Kasumi-1 (cell line): ENCODE measurements around the gene EHBP1L1.

Experiments used
- DNase-seq, 2 experiments: peaks; one replicate each; lab custom pipeline; 2025; lab: John Stamatoyannopoulos, UW

The EHBP1L1 gene

DNA sequence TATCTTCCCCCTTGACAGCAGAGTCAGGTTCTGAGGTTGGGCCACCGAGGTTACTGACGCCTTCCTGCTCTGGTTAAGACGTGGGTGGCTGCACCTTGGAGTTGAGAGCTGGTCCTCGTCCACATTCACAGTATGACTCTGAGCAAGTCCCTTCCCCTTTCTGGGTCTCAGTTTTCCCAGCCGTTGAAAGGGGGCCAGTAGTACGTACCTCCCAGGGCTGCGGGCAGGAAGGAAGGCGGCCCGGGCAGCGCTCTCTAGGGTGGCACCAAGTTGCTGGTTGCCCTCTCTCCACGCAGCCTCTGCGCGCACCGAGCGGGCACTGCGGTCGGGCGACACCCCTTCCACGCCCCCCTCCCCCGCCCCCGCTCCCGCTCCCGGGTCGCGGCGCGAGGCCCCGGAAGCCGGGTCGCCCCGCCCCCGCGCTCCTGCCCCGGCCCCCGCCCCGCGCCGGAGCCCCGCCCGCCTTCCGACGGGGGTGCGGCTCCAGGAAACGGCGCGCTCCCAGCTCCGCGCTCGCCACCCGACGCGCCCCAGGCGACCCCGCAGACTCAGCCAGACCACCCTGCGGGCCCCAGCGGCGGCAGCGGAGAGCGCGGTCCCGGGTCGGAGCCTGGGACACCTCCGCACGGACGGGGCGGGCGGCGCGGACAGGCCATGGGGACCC is at the start of gene EHBP1L1:
EHBP1L1 (plus strand) TSS at position 486 of the 664 bp plus-strand sequence. CDS start 250 bp downstream, outside the sequence.
- peak; percentile 68 to 69 for DNase-seq

DNA sequence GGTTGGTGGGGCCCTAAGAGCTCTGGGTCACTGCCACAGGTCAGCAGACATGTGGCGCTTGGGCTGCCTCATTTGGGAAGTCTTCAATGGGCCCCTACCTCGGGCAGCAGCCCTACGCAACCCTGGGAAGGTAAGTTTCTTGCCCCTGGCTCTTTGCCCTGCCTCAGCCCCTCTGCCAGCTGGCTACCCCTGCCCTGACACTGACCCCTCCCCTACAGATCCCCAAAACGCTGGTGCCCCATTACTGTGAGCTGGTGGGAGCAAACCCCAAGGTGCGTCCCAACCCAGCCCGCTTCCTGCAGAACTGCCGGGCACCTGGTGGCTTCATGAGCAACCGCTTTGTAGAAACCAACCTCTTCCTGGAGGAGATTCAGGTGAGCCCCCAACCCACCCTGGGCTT is 49.1 kb upstream of the EHBP1L1 start:
- DNase-seq, result no peak

- no peak for DNase-seq
Observed at GRCh38 chr11:65528819-65529350, 47.0 kb upstream of the EHBP1L1 start.

DNA sequence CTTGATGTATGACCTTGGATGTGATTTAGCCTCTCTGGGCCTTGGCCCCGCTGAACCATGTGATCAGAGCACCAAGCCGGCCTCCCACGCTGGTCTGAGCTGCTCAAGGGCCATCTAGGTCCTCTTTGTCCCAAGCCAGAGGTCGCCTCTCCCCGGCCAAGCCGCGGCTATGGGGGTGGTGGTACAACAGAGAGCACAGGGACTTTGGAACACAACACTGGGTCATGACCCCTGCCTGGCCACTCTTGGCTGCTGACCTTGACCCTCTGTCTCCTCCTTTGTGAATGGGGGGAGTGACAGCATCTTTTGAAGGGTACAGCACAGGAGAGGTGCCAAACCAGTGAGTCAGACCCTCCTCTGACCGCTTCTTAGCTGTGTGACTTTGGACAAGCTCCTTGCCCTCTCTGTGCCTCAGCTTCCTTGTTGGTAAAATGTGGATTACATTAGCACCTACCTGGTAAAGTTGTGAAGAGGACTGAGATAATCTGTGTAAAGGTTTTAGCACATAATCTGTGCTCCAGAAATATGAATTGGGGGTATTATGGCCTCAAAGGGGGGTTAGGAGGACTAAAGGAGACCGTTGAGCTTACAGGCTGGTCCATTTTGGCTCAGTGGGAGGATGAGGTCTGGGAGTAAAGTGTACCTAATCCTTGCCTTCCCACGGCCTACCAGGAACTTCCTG is 46.2 kb upstream of the EHBP1L1 start:
- DNase-seq, result no peak

- peak in 1 of 2 experiments; percentile 46 for DNase-seq
Observed at GRCh38 chr11:65530157-65530496, 45.7 kb upstream of the EHBP1L1 start.

GRCh38 chr11:65532388-65533064 is 43.3 kb upstream of the EHBP1L1 start:
- no peak for DNase-seq

GRCh38 chr11:65535102-65535501 is 40.8 kb upstream of the EHBP1L1 start:
- DNase-seq, result no peak

DNA sequence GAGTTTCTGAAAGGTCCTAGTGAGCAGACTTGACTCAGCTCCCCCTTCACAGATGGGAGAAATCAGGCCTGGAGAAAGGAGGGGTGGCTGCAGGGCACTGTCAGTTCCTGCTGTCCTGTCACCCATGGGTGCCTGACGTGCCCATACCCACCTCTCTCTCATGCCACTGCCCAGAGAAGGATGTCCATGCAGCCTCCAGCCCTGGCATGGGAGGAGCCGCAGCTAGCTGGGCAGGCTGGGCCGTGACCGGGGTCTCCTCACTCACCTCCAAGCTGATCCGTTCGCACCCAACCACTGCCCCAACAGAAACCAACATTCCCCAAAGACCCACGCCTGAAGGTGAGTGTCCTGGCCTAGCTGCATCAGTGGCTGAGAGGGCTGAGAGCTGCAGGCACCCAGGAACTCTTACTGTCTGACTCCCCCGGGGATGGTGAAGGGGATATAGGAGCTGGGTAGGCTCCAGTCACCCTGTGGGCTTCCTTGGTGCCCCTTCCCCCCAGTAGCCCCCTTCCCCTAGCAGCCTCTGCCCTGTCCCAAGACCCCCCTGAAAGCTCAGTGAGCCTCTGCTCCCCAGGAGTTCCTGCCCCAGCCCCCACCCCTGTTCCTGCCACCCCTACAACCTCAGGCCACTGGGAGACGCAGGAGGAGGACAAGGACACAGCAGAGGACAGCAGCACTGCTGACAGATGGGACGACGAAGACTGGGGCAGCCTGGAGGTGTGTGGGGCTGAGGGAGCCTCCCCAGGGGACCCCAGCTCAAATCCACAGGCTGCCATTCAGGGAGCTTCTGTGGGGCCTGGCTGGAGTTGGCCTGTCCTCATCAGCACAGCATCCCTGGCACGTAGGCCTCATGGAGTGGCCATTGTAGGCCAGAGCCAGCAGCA is 39.2 kb upstream of the EHBP1L1 start:
- DNase-seq, result no peak

GRCh38 chr11:65537296-65537597 is 38.6 kb upstream of the EHBP1L1 start:
- no peak for DNase-seq

- DNase-seq, result no peak
Observed at GRCh38 chr11:65537620-65538231, 38.1 kb upstream of the EHBP1L1 start.

GRCh38 chr11:65538232-65538914 is 37.5 kb upstream of the EHBP1L1 start:
- DNase-seq, result no peak

GRCh38 chr11:65538915-65539743 is 36.7 kb upstream of the EHBP1L1 start:
- no peak for DNase-seq

- peak in 1 of 2 experiments; percentile 43 for DNase-seq
Observed at GRCh38 chr11:65539744-65540289, 36.0 kb upstream of the EHBP1L1 start.

GRCh38 chr11:65540290-65541092 is 35.4 kb upstream of the EHBP1L1 start:
- peak; percentile 75 to 83 for DNase-seq

GRCh38 chr11:65541093-65541982 is 34.5 kb upstream of the EHBP1L1 start:
- DNase-seq, result no peak

DNA sequence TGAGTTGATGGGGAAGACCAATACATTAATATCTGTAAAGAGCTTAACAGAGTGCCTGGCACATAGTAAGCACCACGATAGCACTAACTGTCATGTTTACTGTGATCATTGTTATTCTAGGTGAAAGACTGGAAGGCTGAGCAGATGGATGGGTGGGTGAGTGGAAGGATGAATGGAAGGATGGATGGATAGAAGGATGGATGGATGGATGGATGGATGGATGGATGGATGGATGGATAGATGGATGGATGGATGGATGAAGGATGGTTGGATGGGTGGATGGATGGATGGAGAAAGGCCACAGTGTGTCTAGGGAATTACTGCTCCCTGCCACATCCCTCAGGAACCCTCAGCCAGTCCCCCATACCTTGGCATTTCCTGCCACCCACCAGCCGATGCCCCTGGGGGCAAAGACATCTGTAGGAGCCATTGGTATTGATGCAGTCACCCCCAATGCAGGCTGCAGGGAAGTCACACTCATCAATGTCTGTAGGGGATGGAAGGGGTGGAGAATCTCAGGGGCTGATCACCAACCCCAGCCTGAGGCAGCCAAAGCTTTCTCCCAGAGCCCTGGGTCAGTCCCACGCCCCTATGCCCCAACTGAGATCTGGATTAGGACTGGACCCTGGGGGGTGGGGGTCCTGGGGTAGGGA is 33.0 kb upstream of the EHBP1L1 start:
- DNase-seq, result no peak

DNA sequence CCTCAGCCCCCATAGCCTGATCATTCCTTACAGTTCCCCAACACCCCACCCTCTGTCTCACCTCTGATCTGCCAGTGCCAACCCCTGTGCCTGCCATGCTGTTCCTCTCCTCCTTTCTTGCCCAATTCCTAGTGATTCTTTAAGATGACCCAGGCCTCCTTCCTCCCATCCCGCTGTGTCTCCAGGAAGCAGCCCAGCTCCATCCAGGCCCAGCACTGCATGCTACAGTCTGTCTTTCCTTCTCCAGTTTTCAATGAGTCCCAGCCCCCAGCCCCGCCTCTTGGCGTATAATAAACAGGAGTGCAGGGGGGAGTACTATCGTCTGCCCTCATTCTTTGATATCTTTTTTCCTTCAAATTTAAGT is 30.0 kb upstream of the EHBP1L1 start:
- DNase-seq, result no peak
